HepG2 (cell line): ENCODE data around the gene TMED5. TPM values are rescaled to one million over a fixed set of nuclear protein-coding genes. Genes with fewer than 3 reads are reported as not detected.

Experiments used
- ATAC-seq: fragments of 200-7000 bp; cut with Tn5 transposase; 3 replicates; pipeline ENCODE4 v1.9.1; 2020; ENCODE audit warnings: mild to moderate bottlenecking, moderate library complexity
- BruUV-seq: library from RNA; stranded (reverse); fragments of 400-500 nt; replicated peaks from 2 replicates; lab custom pipeline; 2021; lab: Mats Ljungman, UMichigan
- CTCF ChIA-PET: fragments of 300-600 bp; formaldehyde crosslinking; extraction: SDS; loops from one replicate; lab custom pipeline; 2021; ENCODE audit warnings: low total read pairs, inconsistent platforms, low intra/inter-chr PET ratio; lab: Yijun Ruan, JAX
- POLR2A ChIA-PET: fragments of 350-600 bp; sonication (Branson Sonifier 250); formaldehyde crosslinking; loops from one replicate; lab custom pipeline; 2020; ENCODE audit warnings: antibody characterized with exemption, inconsistent platforms; lab: Yijun Ruan, JAX
- DNase-seq: peaks from one replicate; pipeline ENCODE4 v3.0.0-alpha.2; 2015; ENCODE audit warnings: low spot score
- FAIRE-seq: peaks from 3 replicates; lab custom pipeline; 2011; peaks lifted over from hg19 to GRCh38; lab: Jason Lieb, UNC
- H2AFZ ChIP-seq: one replicate; pipeline ENCODE4 v1.6.1; 2011; ENCODE audit warnings: low read length, inconsistent platforms
- H3K27ac ChIP-seq: fragments of 300-600 bp; 3 replicates; pipeline ENCODE4 v1.8.0; 2011; ENCODE audit warnings: mixed run types, mild to moderate bottlenecking, mixed read lengths, low read length, inconsistent platforms; ENCODE audit not compliant: insufficient read depth; ENCODE audit errors: extremely low read length
- H3K27me3 ChIP-seq, 2 experiments: fragments of 200-600 bp in 1 of 2; 2 replicates in 1 of 2; 3 replicates in 1 of 2; pipeline versions ENCODE4 v1.6.0 to v1.8.0; 2011; ENCODE audit warnings: low read length in 2 of 2, mild to moderate bottlenecking in 2 of 2, moderate library complexity in 2 of 2, inconsistent platforms in 1 of 2; ENCODE audit not compliant: insufficient read depth in 2 of 2, control insufficient read depth in 1 of 2
- H3K36me3 ChIP-seq, 2 experiments: fragments of 200-600 bp in 1 of 2; replicated peaks in 1 of 2; 2 replicates in 1 of 2; 3 replicates in 1 of 2; pipeline versions ENCODE4 v1.5.1 to v1.8.0; 2011; ENCODE audit warnings: low read length in 2 of 2, inconsistent platforms in 1 of 2; ENCODE audit not compliant: insufficient read depth in 2 of 2, control insufficient read depth in 1 of 2
- H3K4me1 ChIP-seq: 2 replicates; pipeline ENCODE4 v1.5.1; 2012; ENCODE audit warnings: low read length, inconsistent platforms; ENCODE audit not compliant: insufficient read depth
- H3K4me2 ChIP-seq: 2 replicates; pipeline ENCODE4 v1.6.0; 2011; ENCODE audit warnings: low read depth, low read length, inconsistent platforms
- H3K4me3 ChIP-seq, 3 experiments: fragments of 200-600 bp in 1 of 3; sonication (generic), shearing (Covaris generic) in 1 of 3; replicated peaks in 1 of 3; 2 replicates each; pipeline ENCODE4 v1.5.1; 2011 to 2016; ENCODE audit warnings: low read length in 3 of 3, inconsistent platforms in 2 of 3, low read depth in 2 of 3, mild to moderate bottlenecking in 2 of 3, control low read depth in 1 of 3, mixed read lengths in 1 of 3; ENCODE audit not compliant: insufficient read depth in 1 of 3
- H3K79me2 ChIP-seq: one replicate; pipeline ENCODE4 v1.6.1; 2011; ENCODE audit warnings: low read length, inconsistent platforms; ENCODE audit not compliant: insufficient read depth
- H3K9ac ChIP-seq: 2 replicates; pipeline ENCODE4 v1.6.0; 2011; ENCODE audit warnings: mild to moderate bottlenecking, low read depth, low read length, inconsistent platforms; ENCODE audit not compliant: insufficient read depth
- H3K9me3 ChIP-seq: 2 replicates; pipeline ENCODE4 v1.5.1; 2012; ENCODE audit warnings: mild to moderate bottlenecking, low read length
- H4K20me1 ChIP-seq: 2 replicates; pipeline ENCODE4 v1.6.0; 2011; ENCODE audit warnings: inconsistent platforms, mild to moderate bottlenecking, low read length, moderate library complexity; ENCODE audit not compliant: insufficient read depth
- CEBPG ChIP-seq: IDR thresholded peaks from 2 replicates; pipeline ENCODE4 v1.6.1; 2016
- KLF16 ChIP-seq, 2 experiments: sonication (generic) in 1 of 2; formaldehyde crosslinking in 1 of 2; IDR thresholded peaks; 2 replicates each; pipeline versions ENCODE4 v1.6.1 to v1.8.0; 2016 to 2023; ENCODE audit warnings: missing genetic modification reagents in 2 of 2, missing compliant biosample characterization in 1 of 2
- MEIS1 ChIP-seq: sonication (generic); formaldehyde crosslinking; IDR thresholded peaks from 2 replicates; pipeline ENCODE4 v1.9.0; 2021; ENCODE audit warnings: mild to moderate bottlenecking, missing genetic modification reagents, moderate library complexity, borderline replicate concordance
- NR2F1 ChIP-seq, 2 experiments: fragments of 450-650 bp in 1 of 2; formaldehyde crosslinking in 1 of 2; IDR thresholded peaks; 2 replicates each; pipeline versions ENCODE4 v1.5.0 to v1.6.1; 2016 to 2020; ENCODE audit warnings: mild to moderate bottlenecking in 1 of 2, missing compliant biosample characterization in 1 of 2, missing genetic modification reagents in 1 of 2, moderate library complexity in 1 of 2
- RCOR2 ChIP-seq: IDR thresholded peaks from 2 replicates; pipeline ENCODE4 v1.6.1; 2016; ENCODE audit warnings: missing biosample characterization, missing genetic modification reagents
- SNAI1 ChIP-seq: sonication (generic); formaldehyde crosslinking; IDR thresholded peaks from 2 replicates; pipeline ENCODE4 v1.5.0; 2020; ENCODE audit warnings: mild to moderate bottlenecking, missing genetic modification reagents, borderline replicate concordance
- SOX5 ChIP-seq: IDR thresholded peaks from 2 replicates; pipeline ENCODE4 v1.6.1; 2016; ENCODE audit warnings: borderline replicate concordance
- SUZ12 ChIP-seq: fragments of 150-350 bp; IDR thresholded peaks from 2 replicates; pipeline ENCODE4 v1.6.1; 2014; ENCODE audit warnings: low read depth, low read length
- TFE3 ChIP-seq: IDR thresholded peaks from 2 replicates; pipeline ENCODE4 v1.6.1; 2016
- TGIF2 ChIP-seq: IDR thresholded peaks from 2 replicates; pipeline ENCODE4 v1.6.1; 2016; ENCODE audit warnings: control low read depth, missing compliant biosample characterization
- TP53 ChIP-seq: sonication (generic); formaldehyde crosslinking; conservative IDR thresholded peaks from 2 replicates; pipeline ENCODE4 v1.4.0; 2020; ENCODE audit warnings: missing genetic modification reagents
- ZBTB44 ChIP-seq: sonication (generic); formaldehyde crosslinking; IDR thresholded peaks from 2 replicates; pipeline ENCODE4 v1.4.0; 2020; ENCODE audit warnings: missing genetic modification reagents
- ZNF17 ChIP-seq: sonication (generic); formaldehyde crosslinking; IDR thresholded peaks from 2 replicates; pipeline ENCODE4 v1.5.0; 2020; ENCODE audit warnings: mild to moderate bottlenecking, missing genetic modification reagents
- ZNF720 ChIP-seq: sonication (generic); formaldehyde crosslinking; IDR thresholded peaks from 2 replicates; pipeline ENCODE4 v1.4.0; 2020; ENCODE audit warnings: missing genetic modification reagents
- WGBS: methylation state at CpG from one replicate; pipeline ENCODE4 v1.1.6; 2017; ENCODE audit warnings: low lambda C conversion rate; 5-methylcytosine and 5-hydroxymethylcytosine counted together
- in situ Hi-C: cut with HindIII; loops from 2 replicates; pipeline ENCODE4 v1.10.0; 2017; ENCODE audit warnings: low pct_unique_long_range_greater_than_20kb; ENCODE audit not compliant: extremely low pct_ligation_motif_present
- intact Hi-C: fragments of 100-400 bp; cut with micrococcal nuclease; formaldehyde crosslinking; loops from one replicate; pipeline ENCODE4 v1.10.0; 2022; ENCODE audit not compliant: unreplicated experiment
- polyA plus RNA-seq, 8 experiments: library from polyadenylated mRNA; depleted of rRNA in 3 of 8; stranded (reverse) in 7 of 8; unstranded in 1 of 8; fragments of >200 nt; fragmentation: Illumina TruSeq in 4 of 8; extraction: Trizol in 4 of 8; gene quantifications; 2 replicates each; pipeline versions ENCODE4 v1.2.1 to v1.2.3, GENCODE V29; 2011 to 2016; ENCODE audit warnings: low read depth in 4 of 8, missing spikeins in 1 of 8, mixed read lengths in 1 of 8; ENCODE audit not compliant: insufficient read depth in 1 of 8
- total RNA-seq, 5 experiments: library from RNA; depleted of rRNA; stranded (reverse); fragments of >200 nt; fragmentation: Illumina TruSeq; extraction: Trizol; gene quantifications; 2 replicates each; pipeline ENCODE4 v1.2.3, GENCODE V29; 2016; ENCODE audit warnings: low read depth in 1 of 5
- TF ChIP-seq, protein P1 (sequence below): IDR thresholded peaks from 2 replicates; pipeline ENCODE4 v1.6.1; 2012; ENCODE audit warnings: inconsistent platforms
- TF ChIP-seq, protein P2 (sequence below): sonication (generic); formaldehyde crosslinking; IDR thresholded peaks from 2 replicates; pipeline ENCODE4 v1.4.0; 2020; ENCODE audit warnings: mild to moderate bottlenecking, missing genetic modification reagents, borderline replicate concordance
- TF ChIP-seq, protein P3 (sequence below): sonication (generic); formaldehyde crosslinking; IDR thresholded peaks from 2 replicates; pipeline ENCODE4 v1.8.1; 2023; ENCODE audit warnings: missing genetic modification reagents, inconsistent platforms, borderline replicate concordance
- TF ChIP-seq, protein P4 (sequence below): sonication (generic); formaldehyde crosslinking; conservative IDR thresholded peaks from 2 replicates; pipeline ENCODE4 v1.4.0; 2020; ENCODE audit warnings: missing genetic modification reagents

The TMED5 gene
- total and polyA plus RNA-seq, 2 of the 13 experiments (the other 11 are each of a cell fraction or from before 2014, with no cell fraction given) = 58.1 to 99.0 TPM

GRCh38 chr1:93111065-93111464 is 69.1 kb downstream of the TMED5 start:
- POLR2A ChIA-PET = no interaction called here
- BruUV-seq = no TSS peak
- no peaks in the 10 kb centered on the region for H4K20me1 ChIP-seq
- DNase-seq = no peak
- ATAC-seq = no peak
- H3K27me3 ChIP-seq = no peaks in the 10 kb centered on the region
- no peak overlapping the region for H3K4me3 ChIP-seq
- peaks cover 1 to 28% of the 10 kb centered on the region in 2 experiments; a peak in 4 of 5 replicates for H3K36me3 ChIP-seq
- no peak for FAIRE-seq
- peaks cover 16% of the 10 kb centered on the region for H3K4me1 ChIP-seq
- H3K4me2 ChIP-seq = no peak overlapping the region
- peaks cover 61% of the 10 kb centered on the region for H3K79me2 ChIP-seq
- H3K9ac ChIP-seq = no peak overlapping the region
- CTCF ChIA-PET = no interaction called here
- H3K9me3 ChIP-seq = no peaks in the 10 kb centered on the region
- H3K27ac ChIP-seq = no peak overlapping the region
- no peak overlapping the region for H2AFZ ChIP-seq
- in situ Hi-C loops = no loop called here
- 92% methylated on average over 1 of the region's 1 CpG for WGBS
- intact Hi-C loops = no loop called here
- TF ChIP-seq, protein P1, sequence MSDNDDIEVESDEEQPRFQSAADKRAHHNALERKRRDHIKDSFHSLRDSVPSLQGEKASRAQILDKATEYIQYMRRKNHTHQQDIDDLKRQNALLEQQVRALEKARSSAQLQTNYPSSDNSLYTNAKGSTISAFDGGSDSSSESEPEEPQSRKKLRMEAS = no peak
- TF ChIP-seq SOX5 (CRISPR knock-in tag) (no peak), MEIS1 (CRISPR knock-in tag) (no peak), CEBPG (CRISPR knock-in tag) (no peak), ZNF17 (no peak), TP53 (no peak), NR2F1 (CRISPR knock-in tag; IDR thresholded peaks at IDR 0.05) (no peak), ZNF720 (CRISPR knock-in tag) (no peak), TGIF2 (no peak), SNAI1 (CRISPR knock-in tag) (no peak), TFE3 (CRISPR knock-in tag) (no peak), SUZ12 (no peak), RCOR2 (CRISPR knock-in tag) (no peak), KLF16 (CRISPR knock-in tag; IDR thresholded peaks at IDR 0.05) (no peak), ZBTB44 (CRISPR knock-in tag) (no peak)
- TF ChIP-seq, protein P2, sequence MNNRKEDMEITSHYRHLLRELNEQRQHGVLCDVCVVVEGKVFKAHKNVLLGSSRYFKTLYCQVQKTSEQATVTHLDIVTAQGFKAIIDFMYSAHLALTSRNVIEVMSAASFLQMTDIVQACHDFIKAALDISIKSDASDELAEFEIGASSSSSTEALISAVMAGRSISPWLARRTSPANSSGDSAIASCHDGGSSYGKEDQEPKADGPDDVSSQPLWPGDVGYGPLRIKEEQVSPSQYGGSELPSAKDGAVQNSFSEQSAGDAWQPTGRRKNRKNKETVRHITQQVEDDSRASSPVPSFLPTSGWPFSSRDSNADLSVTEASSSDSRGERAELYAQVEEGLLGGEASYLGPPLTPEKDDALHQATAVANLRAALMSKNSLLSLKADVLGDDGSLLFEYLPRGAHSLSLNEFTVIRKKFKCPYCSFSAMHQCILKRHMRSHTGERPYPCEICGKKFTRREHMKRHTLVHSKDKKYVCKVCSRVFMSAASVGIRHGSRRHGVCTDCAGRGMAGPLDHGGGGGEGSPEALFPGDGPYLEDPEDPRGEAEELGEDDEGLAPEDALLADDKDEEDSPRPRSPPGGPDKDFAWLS (CRISPR knock-in tag) = no peak
- TF ChIP-seq, protein P3, sequence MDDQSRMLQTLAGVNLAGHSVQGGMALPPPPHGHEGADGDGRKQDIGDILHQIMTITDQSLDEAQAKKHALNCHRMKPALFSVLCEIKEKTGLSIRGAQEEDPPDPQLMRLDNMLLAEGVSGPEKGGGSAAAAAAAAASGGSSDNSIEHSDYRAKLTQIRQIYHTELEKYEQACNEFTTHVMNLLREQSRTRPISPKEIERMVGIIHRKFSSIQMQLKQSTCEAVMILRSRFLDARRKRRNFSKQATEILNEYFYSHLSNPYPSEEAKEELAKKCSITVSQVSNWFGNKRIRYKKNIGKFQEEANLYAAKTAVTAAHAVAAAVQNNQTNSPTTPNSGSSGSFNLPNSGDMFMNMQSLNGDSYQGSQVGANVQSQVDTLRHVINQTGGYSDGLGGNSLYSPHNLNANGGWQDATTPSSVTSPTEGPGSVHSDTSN (CRISPR knock-in tag) = no peak
- TF ChIP-seq, protein P4, sequence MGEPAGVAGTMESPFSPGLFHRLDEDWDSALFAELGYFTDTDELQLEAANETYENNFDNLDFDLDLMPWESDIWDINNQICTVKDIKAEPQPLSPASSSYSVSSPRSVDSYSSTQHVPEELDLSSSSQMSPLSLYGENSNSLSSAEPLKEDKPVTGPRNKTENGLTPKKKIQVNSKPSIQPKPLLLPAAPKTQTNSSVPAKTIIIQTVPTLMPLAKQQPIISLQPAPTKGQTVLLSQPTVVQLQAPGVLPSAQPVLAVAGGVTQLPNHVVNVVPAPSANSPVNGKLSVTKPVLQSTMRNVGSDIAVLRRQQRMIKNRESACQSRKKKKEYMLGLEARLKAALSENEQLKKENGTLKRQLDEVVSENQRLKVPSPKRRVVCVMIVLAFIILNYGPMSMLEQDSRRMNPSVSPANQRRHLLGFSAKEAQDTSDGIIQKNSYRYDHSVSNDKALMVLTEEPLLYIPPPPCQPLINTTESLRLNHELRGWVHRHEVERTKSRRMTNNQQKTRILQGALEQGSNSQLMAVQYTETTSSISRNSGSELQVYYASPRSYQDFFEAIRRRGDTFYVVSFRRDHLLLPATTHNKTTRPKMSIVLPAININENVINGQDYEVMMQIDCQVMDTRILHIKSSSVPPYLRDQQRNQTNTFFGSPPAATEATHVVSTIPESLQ (CRISPR knock-in tag) = no peak
